ENCODE measurements around the gene ALOXE3.

Gene ALOXE3

GRCh38 chr17:8048236-8048635 is 70.1 kb downstream of the ALOXE3 start:
- DNase-seq (ENCODE audit: low read depth): no peak

- DNase-seq (ENCODE audit: low read depth): no peak
Observed at GRCh38 chr17:8047769-8048110, 70.6 kb downstream of the ALOXE3 start.

DNA sequence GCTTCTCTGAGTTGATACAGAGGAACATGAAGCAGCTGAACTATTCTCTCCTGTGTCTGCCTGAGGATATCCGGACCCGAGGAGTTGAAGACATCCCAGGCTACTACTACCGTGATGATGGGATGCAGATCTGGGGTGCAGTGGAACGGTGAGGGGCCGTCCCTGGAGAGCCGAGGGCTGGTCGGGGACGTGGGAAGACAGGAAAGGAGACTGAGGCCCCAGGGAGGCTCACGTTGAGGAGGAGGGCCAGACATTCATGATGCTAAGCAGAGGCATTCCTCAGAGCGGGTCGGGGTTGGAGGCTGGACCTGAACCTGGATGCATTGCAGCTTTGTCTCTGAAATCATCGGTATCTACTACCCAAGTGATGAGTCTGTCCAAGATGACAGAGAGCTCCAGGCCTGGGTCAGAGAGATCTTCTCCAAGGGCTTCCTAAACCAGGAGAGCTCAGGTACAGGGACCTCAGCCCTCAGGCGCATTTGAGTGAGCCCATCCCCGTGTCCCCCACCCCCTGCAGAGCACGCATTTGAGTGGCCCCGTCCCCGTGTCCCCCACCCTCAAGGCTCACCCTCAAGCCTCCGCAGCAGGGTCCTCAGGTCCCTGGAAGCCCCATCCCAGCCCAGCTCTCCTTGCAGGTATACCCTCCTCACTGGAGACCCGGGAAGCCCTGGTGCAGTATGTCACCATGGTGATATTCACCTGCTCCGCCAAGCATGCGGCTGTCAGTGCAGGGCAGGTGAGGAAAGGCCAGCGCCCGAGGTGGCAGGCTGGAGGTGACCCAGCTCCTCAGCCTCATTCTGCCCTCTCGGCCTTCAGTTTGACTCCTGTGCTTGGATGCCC is 71.2 kb downstream of the ALOXE3 start:
- no peak for DNase-seq (ENCODE audit: low read depth)

- no peak for DNase-seq (ENCODE audit: low read depth)
Observed at GRCh38 chr17:8046306-8046928, 71.9 kb downstream of the ALOXE3 start.

Data from non-pigmented ciliary epithelial cell (primary cell).